ENCODE results near the gene KIAA0753. TPM values are rescaled to one million over a fixed set of nuclear protein-coding genes. Genes with fewer than 3 reads are reported as not detected.
A peak's percentile ranks its signal among the peaks of the same experiment; 100 is the strongest.

KIAA0753 gene
- total and polyA plus RNA-seq, 2 of the 13 experiments (the other 11 are each of a cell fraction or from before 2014, with no cell fraction given): 5.2 to 9.1 TPM

DNA sequence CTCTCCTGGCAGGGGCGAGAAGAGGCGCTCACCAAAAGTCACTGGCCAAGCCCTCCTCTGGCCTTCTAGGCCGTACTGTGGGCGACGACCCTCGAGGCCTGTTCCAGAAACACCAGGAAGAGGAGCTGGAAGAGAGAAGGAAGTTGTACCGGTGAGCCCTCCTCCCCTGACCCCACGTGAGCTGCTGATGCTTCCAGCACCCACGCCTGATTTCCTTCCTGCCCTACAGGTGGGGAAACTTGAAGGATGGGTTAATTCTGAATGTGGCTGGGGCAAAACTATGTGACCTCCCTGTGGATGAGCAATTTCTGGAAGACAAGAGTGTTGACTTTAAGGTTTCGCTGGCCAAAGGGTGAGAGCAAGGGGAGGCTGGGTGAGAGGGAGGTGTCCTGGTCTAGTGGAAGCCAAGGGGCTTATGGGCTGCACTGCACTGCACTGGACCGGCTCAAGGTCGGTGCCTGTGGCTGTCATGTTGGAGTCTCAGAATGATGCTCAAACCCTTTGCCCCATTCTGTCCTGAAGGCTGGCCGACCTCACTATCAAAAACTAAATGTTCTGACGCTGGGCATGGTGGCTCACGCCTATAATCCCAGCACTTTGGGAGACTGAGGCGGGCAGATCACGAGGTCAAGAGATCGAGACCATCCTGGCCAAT is 17.2 kb upstream of the KIAA0753 start:
- peaks cover 14% of the 10 kb centered on the region for H4K20me1 ChIP-seq (ENCODE audit: insufficient read depth, low read length)
- 83% methylated on average over 18 of the region's 18 CpGs for WGBS (ENCODE audit: low lambda C conversion rate)
- DNase-seq (ENCODE audit: low spot score) (no peak), ATAC-seq (no peak), FAIRE-seq (no peak)
- intact Hi-C loops (cut with micrococcal nuclease; ENCODE audit: unreplicated experiment): no loop called here
- no peak overlapping the region for H3K4me3 ChIP-seq (replicated peaks in 1 of 3; ENCODE audit: insufficient read depth in 1 of 3, low read depth in 2 of 3, low read length in 3 of 3)
- H2AFZ ChIP-seq (ENCODE audit: low read length): no peak overlapping the region
- in situ Hi-C loops (cut with HindIII; ENCODE audit: extremely low pct_ligation_motif_present, low pct_unique_long_range_greater_than_20kb): no loop called here
- no peak overlapping the region for H3K9ac ChIP-seq (ENCODE audit: insufficient read depth, low read depth, low read length)
- peaks cover 21% of the 10 kb centered on the region for H3K79me2 ChIP-seq (ENCODE audit: insufficient read depth, low read length)
- TF ChIP-seq SIN3A (IDR thresholded peaks at IDR 0.05; ENCODE audit: borderline replicate concordance, low read depth, low read length) (no peak), MBNL3 (CRISPR knock-in tag; conservative IDR thresholded peaks at IDR 0.05) (no peak), NCOA5 (CRISPR knock-in tag; IDR thresholded peaks at IDR 0.05) (no peak), SALL1 (CRISPR knock-in tag; IDR thresholded peaks at IDR 0.05) (no peak), SCMH1 (CRISPR knock-in tag; IDR thresholded peaks at IDR 0.05; ENCODE audit: borderline replicate concordance) (no peak), ZFP36 (IDR thresholded peaks at IDR 0.05; ENCODE audit: borderline replicate concordance, low read depth, low read length, partially characterized antibody) (no peak), ZNF564 (CRISPR knock-in tag; IDR thresholded peaks at IDR 0.05) (no peak), ZNF678 (CRISPR knock-in tag; IDR thresholded peaks at IDR 0.05) (no peak), AGO2 (optimal IDR thresholded peaks at IDR 0.05; ENCODE audit: low read depth, low read length) (no peak), ZBTB7A (CRISPR knock-in tag; IDR thresholded peaks at IDR 0.05) (no peak), ZNF879 (CRISPR knock-in tag; IDR thresholded peaks at IDR 0.05) (no peak)
- TF ChIP-seq, protein P1, sequence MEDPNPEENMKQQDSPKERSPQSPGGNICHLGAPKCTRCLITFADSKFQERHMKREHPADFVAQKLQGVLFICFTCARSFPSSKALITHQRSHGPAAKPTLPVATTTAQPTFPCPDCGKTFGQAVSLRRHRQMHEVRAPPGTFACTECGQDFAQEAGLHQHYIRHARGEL (CRISPR knock-in tag; IDR thresholded peaks at IDR 0.05): no peak
- TF ChIP-seq, protein P2, sequence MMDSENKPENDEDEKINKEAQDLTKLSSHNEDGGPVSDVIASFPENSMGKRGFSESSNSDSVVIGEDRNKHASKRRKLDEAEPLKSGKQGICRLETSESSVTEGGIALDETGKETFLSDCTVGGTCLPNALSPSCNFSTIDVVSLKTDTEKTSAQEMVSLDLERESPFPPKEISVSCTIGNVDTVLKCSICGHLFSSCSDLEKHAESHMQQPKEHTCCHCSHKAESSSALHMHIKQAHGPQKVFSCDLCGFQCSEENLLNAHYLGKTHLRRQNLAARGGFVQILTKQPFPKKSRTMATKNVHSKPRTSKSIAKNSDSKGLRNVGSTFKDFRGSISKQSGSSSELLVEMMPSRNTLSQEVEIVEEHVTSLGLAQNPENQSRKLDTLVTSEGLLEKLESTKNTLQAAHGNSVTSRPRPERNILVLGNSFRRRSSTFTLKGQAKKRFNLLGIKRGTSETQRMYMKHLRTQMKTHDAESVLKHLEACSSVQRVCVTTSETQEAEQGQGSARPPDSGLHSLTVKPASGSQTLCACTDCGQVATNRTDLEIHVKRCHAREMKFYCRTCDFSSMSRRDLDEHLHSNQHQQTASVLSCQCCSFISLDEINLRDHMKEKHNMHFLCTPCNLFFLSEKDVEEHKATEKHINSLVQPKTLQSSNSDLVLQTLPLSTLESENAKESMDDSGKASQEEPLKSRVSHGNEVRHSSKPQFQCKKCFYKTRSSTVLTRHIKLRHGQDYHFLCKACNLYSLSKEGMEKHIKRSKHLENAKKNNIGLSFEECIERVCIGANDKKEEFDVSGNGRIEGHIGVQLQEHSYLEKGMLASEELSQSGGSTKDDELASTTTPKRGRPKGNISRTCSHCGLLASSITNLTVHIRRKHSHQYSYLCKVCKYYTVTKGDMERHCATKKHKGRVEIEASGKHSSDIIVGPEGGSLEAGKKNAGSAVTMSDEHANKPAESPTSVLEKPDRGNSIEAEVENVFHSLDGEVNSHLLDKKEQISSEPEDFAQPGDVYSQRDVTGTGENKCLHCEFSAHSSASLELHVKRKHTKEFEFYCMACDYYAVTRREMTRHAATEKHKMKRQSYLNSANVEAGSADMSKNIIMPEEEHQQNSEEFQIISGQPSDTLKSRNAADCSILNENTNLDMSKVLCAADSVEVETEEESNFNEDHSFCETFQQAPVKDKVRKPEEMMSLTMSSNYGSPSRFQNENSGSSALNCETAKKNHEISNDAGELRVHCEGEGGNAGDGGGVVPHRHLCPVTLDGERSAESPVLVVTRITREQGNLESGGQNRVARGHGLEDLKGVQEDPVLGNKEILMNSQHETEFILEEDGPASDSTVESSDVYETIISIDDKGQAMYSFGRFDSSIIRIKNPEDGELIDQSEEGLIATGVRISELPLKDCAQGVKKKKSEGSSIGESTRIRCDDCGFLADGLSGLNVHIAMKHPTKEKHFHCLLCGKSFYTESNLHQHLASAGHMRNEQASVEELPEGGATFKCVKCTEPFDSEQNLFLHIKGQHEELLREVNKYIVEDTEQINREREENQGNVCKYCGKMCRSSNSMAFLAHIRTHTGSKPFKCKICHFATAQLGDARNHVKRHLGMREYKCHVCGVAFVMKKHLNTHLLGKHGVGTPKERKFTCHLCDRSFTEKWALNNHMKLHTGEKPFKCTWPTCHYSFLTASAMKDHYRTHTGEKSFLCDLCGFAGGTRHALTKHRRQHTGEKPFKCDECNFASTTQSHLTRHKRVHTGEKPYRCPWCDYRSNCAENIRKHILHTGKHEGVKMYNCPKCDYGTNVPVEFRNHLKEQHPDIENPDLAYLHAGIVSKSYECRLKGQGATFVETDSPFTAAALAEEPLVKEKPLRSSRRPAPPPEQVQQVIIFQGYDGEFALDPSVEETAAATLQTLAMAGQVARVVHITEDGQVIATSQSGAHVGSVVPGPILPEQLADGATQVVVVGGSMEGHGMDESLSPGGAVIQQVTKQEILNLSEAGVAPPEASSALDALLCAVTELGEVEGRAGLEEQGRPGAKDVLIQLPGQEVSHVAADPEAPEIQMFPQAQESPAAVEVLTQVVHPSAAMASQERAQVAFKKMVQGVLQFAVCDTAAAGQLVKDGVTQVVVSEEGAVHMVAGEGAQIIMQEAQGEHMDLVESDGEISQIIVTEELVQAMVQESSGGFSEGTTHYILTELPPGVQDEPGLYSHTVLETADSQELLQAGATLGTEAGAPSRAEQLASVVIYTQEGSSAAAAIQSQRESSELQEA (CRISPR knock-in tag; IDR thresholded peaks at IDR 0.05; ENCODE audit: not compliant biosample characterization): no peak
- TF ChIP-seq, protein P3, sequence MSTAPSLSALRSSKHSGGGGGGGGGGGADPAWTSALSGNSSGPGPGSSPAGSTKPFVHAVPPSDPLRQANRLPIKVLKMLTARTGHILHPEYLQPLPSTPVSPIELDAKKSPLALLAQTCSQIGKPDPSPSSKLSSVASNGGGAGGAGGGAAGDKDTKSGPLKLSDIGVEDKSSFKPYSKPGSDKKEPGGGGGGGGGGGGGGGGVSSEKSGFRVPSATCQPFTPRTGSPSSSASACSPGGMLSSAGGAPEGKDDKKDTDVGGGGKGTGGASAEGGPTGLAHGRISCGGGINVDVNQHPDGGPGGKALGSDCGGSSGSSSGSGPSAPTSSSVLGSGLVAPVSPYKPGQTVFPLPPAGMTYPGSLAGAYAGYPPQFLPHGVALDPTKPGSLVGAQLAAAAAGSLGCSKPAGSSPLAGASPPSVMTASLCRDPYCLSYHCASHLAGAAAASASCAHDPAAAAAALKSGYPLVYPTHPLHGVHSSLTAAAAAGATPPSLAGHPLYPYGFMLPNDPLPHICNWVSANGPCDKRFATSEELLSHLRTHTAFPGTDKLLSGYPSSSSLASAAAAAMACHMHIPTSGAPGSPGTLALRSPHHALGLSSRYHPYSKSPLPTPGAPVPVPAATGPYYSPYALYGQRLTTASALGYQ (CRISPR knock-in tag; IDR thresholded peaks at IDR 0.05): no peak
- no peaks in the 10 kb centered on the region for H3K9me3 ChIP-seq (ENCODE audit: low read length)
- no TSS peak for BruUV-seq (replicated peaks)
- no peaks in the 10 kb centered on the region for H3K27me3 ChIP-seq (ENCODE audit: control insufficient read depth in 1 of 2, insufficient read depth in 2 of 2, low read length in 2 of 2)
- peaks cover 25% of the 10 kb centered on the region for H3K4me1 ChIP-seq (ENCODE audit: insufficient read depth, low read length)
- no peak overlapping the region for H3K27ac ChIP-seq (ENCODE audit: extremely low read length, insufficient read depth, low read length)
- 0 out of 2 replicates have a peak overlapping the region, but pooled peaks have one; percentile 47 for H3K4me2 ChIP-seq (ENCODE audit: low read depth, low read length)
- peaks cover 0 to 2% of the 10 kb centered on the region in 2 experiments; a peak in 3 of 5 replicates for H3K36me3 ChIP-seq (replicated peaks in 1 of 2; ENCODE audit: control insufficient read depth in 1 of 2, insufficient read depth in 2 of 2, low read length in 2 of 2)
- ChIA-PET CTCF (ENCODE audit: low intra/inter-chr PET ratio, low total read pairs) (no interaction called here), POLR2A (no interaction called here)
